GM12878 (cell line): ENCODE data around the gene CACNA1B. TPM values are rescaled to one million over a fixed set of nuclear protein-coding genes. Genes with fewer than 3 reads are reported as not detected.

Source experiments
- ATAC-seq: fragments of 200-7000 bp; cut with Tn5 transposase; 3 replicates; pipeline ENCODE4 v1.9.1; 2020; ENCODE audit warnings: mild to moderate bottlenecking, moderate library complexity
- BruUV-seq: library from RNA; stranded (reverse); fragments of 400-500 nt; replicated peaks from 2 replicates; lab custom pipeline; 2021; lab: Mats Ljungman, UMichigan
- CTCF ChIA-PET: fragments of 300-600 bp; sonication (Branson Sonifier 250); formaldehyde crosslinking; extraction: SDS; loops from one replicate; lab custom pipeline; 2021; ENCODE audit warnings: inconsistent platforms; lab: Yijun Ruan, JAX
- POLR2A ChIA-PET: fragments of 350-600 bp; formaldehyde crosslinking; extraction: SDS; loops from one replicate; lab custom pipeline; 2021; ENCODE audit warnings: inconsistent platforms; lab: Charles Lee
- RAD21 ChIA-PET: fragments of 300-600 bp; sonication (Branson Sonifier 250); formaldehyde crosslinking; loops from one replicate; lab custom pipeline; 2023; ENCODE audit warnings: antibody characterized with exemption; ENCODE audit not compliant: unreplicated experiment; lab: Charles Lee
- SMC1A ChIA-PET: fragments of 300-600 bp; sonication (Branson Sonifier 250); formaldehyde crosslinking; loops from one replicate; lab custom pipeline; 2023; ENCODE audit not compliant: unreplicated experiment, uncharacterized antibody; lab: Charles Lee
- DNase-seq: peaks from one replicate; pipeline ENCODE4 v3.0.0-alpha.2; 2011; ENCODE audit warnings: low read depth, low spot score
- FAIRE-seq: peaks from 3 replicates; lab custom pipeline; 2011; peaks lifted over from hg19 to GRCh38; lab: Jason Lieb, UNC
- H2AFZ ChIP-seq: 2 replicates; pipeline ENCODE4 v1.6.0; 2011; ENCODE audit warnings: low read depth, low read length, control low read depth; ENCODE audit not compliant: control insufficient read depth
- H3K27ac ChIP-seq: 2 replicates; pipeline ENCODE4 v1.5.1; 2011; ENCODE audit warnings: control low read depth; ENCODE audit not compliant: control insufficient read depth, insufficient read depth
- H3K27me3 ChIP-seq, 2 experiments: replicated peaks in 1 of 2; 2 replicates each; pipeline versions ENCODE4 v1.6.0 to v1.6.1; 2011; ENCODE audit warnings: low read length in 1 of 2; ENCODE audit not compliant: control insufficient read depth in 2 of 2, insufficient read depth in 2 of 2
- H3K36me3 ChIP-seq, 2 experiments: 2 replicates each; pipeline ENCODE4 v1.5.1; 2011; ENCODE audit warnings: low read length in 1 of 2; ENCODE audit not compliant: control insufficient read depth in 2 of 2, insufficient read depth in 2 of 2
- H3K4me1 ChIP-seq: 2 replicates; pipeline ENCODE4 v1.6.1; 2011; ENCODE audit warnings: mild to moderate bottlenecking, low read length, moderate library complexity, mixed read lengths; ENCODE audit not compliant: control insufficient read depth, insufficient read depth
- H3K4me2 ChIP-seq: 2 replicates; pipeline ENCODE4 v1.6.0; 2011; ENCODE audit warnings: control low read depth; ENCODE audit not compliant: control insufficient read depth, insufficient read depth
- H3K4me3 ChIP-seq: fragments of 200-600 bp; sonication (generic); 2 replicates; pipeline ENCODE4 v1.5.1; 2016
- H3K79me2 ChIP-seq: 2 replicates; pipeline ENCODE4 v1.6.0; 2011; ENCODE audit warnings: low read length; ENCODE audit not compliant: control insufficient read depth, insufficient read depth
- H3K9ac ChIP-seq: 2 replicates; pipeline ENCODE4 v1.8.0; 2011; ENCODE audit warnings: low read length, control low read depth, mixed read lengths; ENCODE audit not compliant: control insufficient read depth, insufficient read depth
- H3K9me3 ChIP-seq: replicated peaks from 3 replicates; pipeline ENCODE4 v1.5.1; 2011; ENCODE audit warnings: mild to moderate bottlenecking, low read length; ENCODE audit not compliant: control insufficient read depth, insufficient read depth
- H4K20me1 ChIP-seq: 2 replicates; pipeline ENCODE4 v1.6.0; 2011; ENCODE audit not compliant: control insufficient read depth, insufficient read depth
- BACH1 ChIP-seq: fragments of 450-650 bp; IDR thresholded peaks from 2 replicates; pipeline ENCODE4 v1.6.1; 2017; ENCODE audit warnings: mild to moderate bottlenecking, borderline replicate concordance
- CEBPZ ChIP-seq: fragments of 150-350 bp; IDR thresholded peaks from 2 replicates; pipeline ENCODE4 v1.6.1; 2016; ENCODE audit warnings: low read depth, low read length
- EED ChIP-seq: sonication (generic); IDR thresholded peaks from 2 replicates; pipeline ENCODE4 v1.6.1; 2016; ENCODE audit warnings: antibody characterized with exemption, low read depth
- MYC ChIP-seq: IDR thresholded peaks from 2 replicates; pipeline ENCODE4 v1.6.1; 2011; ENCODE audit warnings: mild to moderate bottlenecking, low read length, moderate library complexity, inconsistent platforms; ENCODE audit not compliant: insufficient read depth, insufficient replicate concordance, insufficient read length, severe bottlenecking
- NFYA ChIP-seq: IDR thresholded peaks from 2 replicates; pipeline ENCODE4 v1.6.1; 2011; ENCODE audit warnings: low read depth, mild to moderate bottlenecking, low read length, improper control_type of control experiment, borderline replicate concordance
- SPI1 ChIP-seq: IDR thresholded peaks from 2 replicates; pipeline ENCODE4 v1.6.1; 2011; ENCODE audit warnings: low read depth, mild to moderate bottlenecking, low read length, moderate library complexity, borderline replicate concordance; ENCODE audit not compliant: insufficient read depth
- SREBF2 ChIP-seq: IDR thresholded peaks from 2 replicates; pipeline ENCODE4 v1.6.1; 2012; ENCODE audit warnings: mild to moderate bottlenecking, low read length
- ZBTB33 ChIP-seq: fragments of 450-650 bp; IDR thresholded peaks from 2 replicates; pipeline ENCODE4 v1.6.1; 2017; ENCODE audit warnings: mild to moderate bottlenecking
- ZNF384 ChIP-seq: IDR thresholded peaks from 2 replicates; pipeline ENCODE4 v1.6.1; 2012; ENCODE audit warnings: low read depth, mild to moderate bottlenecking, low read length, improper control_type of control experiment, borderline replicate concordance
- ZZZ3 ChIP-seq: IDR thresholded peaks from 2 replicates; pipeline ENCODE4 v1.6.1; 2011; ENCODE audit warnings: low read depth; ENCODE audit not compliant: control insufficient read depth, insufficient read length
- WGBS: methylation state at CpG from one replicate; pipeline ENCODE4 v1.1.6; 2016; ENCODE audit warnings: low lambda C conversion rate; ENCODE audit not compliant: insufficient replicate concordance, insufficient coverage; ENCODE audit errors: missing lambda C conversion rate; 5-methylcytosine and 5-hydroxymethylcytosine counted together
- in situ Hi-C: fragments of 300-500 bp; cut with MboI; formaldehyde crosslinking; loops from 9 replicates; pipeline ENCODE4 v1.14.3; 2018; ENCODE audit warnings: mixed read lengths
- intact Hi-C: fragments of 100-400 bp; cut with micrococcal nuclease; formaldehyde crosslinking; loops from one replicate; pipeline ENCODE4 v1.14.2; 2022; ENCODE audit not compliant: unreplicated experiment
- polyA plus RNA-seq, 11 experiments: library from polyadenylated mRNA; depleted of rRNA in 4 of 11; unstranded in 6 of 11; stranded (reverse) in 5 of 11; fragments of >200 nt; fragmentation: Nextera tagmentation in 4 of 11; fragmentation: Illumina TruSeq in 1 of 11; extraction: Ambion mirVana in 4 of 11; extraction: Trizol in 1 of 11; gene quantifications; 1 replicate in 1 of 11; 2 replicates in 10 of 11; pipeline versions ENCODE4 v1.2.1 to v1.2.3, GENCODE V29; 2011 to 2016; ENCODE audit warnings: inconsistent platforms in 2 of 11, missing spikeins in 2 of 11, low read depth in 1 of 11
- total RNA-seq, 4 experiments: library from RNA; depleted of rRNA in 3 of 4; stranded (reverse); fragments of >200 nt in 3 of 4; fragmentation: Illumina TruSeq in 1 of 4; extraction: Trizol in 1 of 4; gene quantifications; 2 replicates each; pipeline versions ENCODE4 v1.2.1 to v1.2.3, GENCODE V29; 2013 to 2021

Gene CACNA1B
- total and polyA plus RNA-seq, 10 of the 15 experiments (the other 5 are each of a cell fraction or from before 2014, with no cell fraction given), result 0.01 to 0.03 (median 0.01) TPM; not detected in 7

GRCh38 chr9:138111607-138112006, 234.0 kb downstream of the CACNA1B start:
- CTCF ChIA-PET, result no interaction called here
- no peak overlapping the region for H3K9ac ChIP-seq
- H3K27ac ChIP-seq, result no peak overlapping the region
- H3K36me3 ChIP-seq, result no peaks in the 10 kb centered on the region
- SMC1A ChIA-PET, result no interaction called here
- in situ Hi-C loops (loop anchor here (10.0 kb wide), 1 partner anchor 437 kb away; no protein-coding TSS in a partner anchor), intact Hi-C loops (no loop called here)
- H3K79me2 ChIP-seq, result no peaks in the 10 kb centered on the region
- H3K9me3 ChIP-seq, result no peaks in the 10 kb centered on the region
- ATAC-seq (no peak), FAIRE-seq (no peak), DNase-seq (no peak)
- no TSS peak for BruUV-seq
- POLR2A ChIA-PET, result no interaction called here
- no peaks in the 10 kb centered on the region for H3K4me1 ChIP-seq
- no peak for TF ChIP-seq ZNF384
- no peak for TF ChIP-seq NFYA
- no peak for TF ChIP-seq SPI1
- TF ChIP-seq MYC, result no peak
- no peak for TF ChIP-seq ZBTB33
- TF ChIP-seq ZZZ3, result no peak
- TF ChIP-seq CEBPZ, result no peak
- TF ChIP-seq BACH1, result no peak
- TF ChIP-seq EED, result no peak
- TF ChIP-seq SREBF2, result no peak
- no peaks in the 10 kb centered on the region for H4K20me1 ChIP-seq
- H3K27me3 ChIP-seq, result no peaks in the 10 kb centered on the region
- RAD21 ChIA-PET, result no interaction called here
- H2AFZ ChIP-seq, result no peak overlapping the region
- no peak overlapping the region for H3K4me2 ChIP-seq
- WGBS, result 32% methylated on average over 7 of the region's 9 CpGs
- H3K4me3 ChIP-seq, result no peak overlapping the region
